Astrocyte of the cerebellum (primary cell): ENCODE measurements around the gene KMT2C.

Experiments used
- DNase-seq: peaks from one replicate; pipeline ENCODE4 v3.0.0-alpha.2; 2011; ENCODE audit warnings: low read depth
- H3K4me3 ChIP-seq: 2 replicates; pipeline ENCODE4 v1.5.1; 2011; ENCODE audit warnings: mild to moderate bottlenecking, low read depth, low read length, moderate library complexity
- in situ Hi-C: cut with HindIII; loops from 2 replicates; pipeline ENCODE4 v1.10.0; 2017; ENCODE audit warnings: low sequenced_read_pairs
- TF ChIP-seq, protein P1 (sequence below): IDR thresholded peaks from 2 replicates; pipeline ENCODE4 v1.5.1; 2012; ENCODE audit warnings: low read length, low read depth, moderate library complexity, mild to moderate bottlenecking; ENCODE audit errors: missing control alignments

KMT2C gene

DNA sequence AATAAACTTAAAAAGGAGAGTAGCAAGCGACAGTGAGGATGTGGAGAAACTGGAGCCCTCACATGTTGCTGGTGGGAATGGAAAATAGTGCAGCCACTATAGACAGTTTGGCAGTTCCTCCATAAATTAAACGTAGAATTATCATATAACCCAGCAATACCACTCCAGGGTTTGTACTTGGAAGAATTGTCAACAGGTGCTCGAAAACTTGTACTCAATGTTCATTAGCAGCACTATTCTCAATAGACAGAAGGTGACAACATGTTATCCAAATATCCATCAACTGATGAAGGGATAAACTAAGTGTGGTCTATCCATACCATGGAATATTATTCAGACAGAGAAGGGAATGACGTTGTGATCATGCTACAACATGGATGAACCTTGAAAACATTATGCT, 338.5 kb downstream of the KMT2C start:
- no peak overlapping the region for H3K4me3 ChIP-seq
- no peak for DNase-seq
- in situ Hi-C loops: no loop called here
- TF ChIP-seq, protein P1, sequence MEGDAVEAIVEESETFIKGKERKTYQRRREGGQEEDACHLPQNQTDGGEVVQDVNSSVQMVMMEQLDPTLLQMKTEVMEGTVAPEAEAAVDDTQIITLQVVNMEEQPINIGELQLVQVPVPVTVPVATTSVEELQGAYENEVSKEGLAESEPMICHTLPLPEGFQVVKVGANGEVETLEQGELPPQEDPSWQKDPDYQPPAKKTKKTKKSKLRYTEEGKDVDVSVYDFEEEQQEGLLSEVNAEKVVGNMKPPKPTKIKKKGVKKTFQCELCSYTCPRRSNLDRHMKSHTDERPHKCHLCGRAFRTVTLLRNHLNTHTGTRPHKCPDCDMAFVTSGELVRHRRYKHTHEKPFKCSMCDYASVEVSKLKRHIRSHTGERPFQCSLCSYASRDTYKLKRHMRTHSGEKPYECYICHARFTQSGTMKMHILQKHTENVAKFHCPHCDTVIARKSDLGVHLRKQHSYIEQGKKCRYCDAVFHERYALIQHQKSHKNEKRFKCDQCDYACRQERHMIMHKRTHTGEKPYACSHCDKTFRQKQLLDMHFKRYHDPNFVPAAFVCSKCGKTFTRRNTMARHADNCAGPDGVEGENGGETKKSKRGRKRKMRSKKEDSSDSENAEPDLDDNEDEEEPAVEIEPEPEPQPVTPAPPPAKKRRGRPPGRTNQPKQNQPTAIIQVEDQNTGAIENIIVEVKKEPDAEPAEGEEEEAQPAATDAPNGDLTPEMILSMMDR: no peak

DNA sequence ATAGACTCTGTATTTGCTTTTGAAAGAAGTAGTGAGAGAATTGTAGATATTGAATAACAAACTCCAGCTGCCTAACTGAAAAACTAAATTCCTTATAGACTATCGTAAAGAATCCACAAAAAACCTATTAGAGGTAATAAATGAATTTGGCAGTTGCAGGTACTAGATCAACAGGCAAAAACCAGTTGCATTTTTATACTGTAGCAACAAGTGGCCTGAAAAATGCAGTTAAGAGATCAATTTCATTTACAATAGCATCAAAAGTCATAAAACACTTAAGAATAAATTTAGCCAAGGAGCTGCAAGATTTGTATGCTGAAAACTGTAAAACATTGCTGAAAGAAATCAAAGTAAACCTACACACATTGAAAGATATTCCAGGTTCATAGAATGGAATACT, 340.0 kb downstream of the KMT2C start:
- in situ Hi-C loops: no loop called here
- TF ChIP-seq, protein P1: no peak
- H3K4me3 ChIP-seq: no peak overlapping the region
- DNase-seq: no peak

DNA sequence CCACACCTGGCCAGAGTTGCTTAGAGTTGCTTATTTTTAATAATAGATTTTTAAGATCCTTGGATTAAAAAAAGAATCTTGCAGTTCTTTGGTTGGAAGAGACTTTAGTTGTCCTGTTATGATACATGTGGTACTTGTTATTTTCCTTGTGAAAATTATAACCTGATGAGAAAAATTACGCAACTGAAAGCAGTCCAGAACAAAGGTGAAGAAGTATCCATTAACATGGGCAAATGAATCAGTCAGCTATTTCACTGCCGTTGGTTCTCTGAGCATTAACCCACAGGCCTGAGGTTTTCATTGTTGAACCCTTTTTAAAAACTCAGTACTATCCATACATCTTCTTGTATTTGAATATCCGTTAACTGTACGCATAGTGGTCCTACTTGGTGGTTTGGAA, 342.1 kb downstream of the KMT2C start:
- in situ Hi-C loops: no loop called here
- DNase-seq: no peak
- TF ChIP-seq, protein P1: no peak
- H3K4me3 ChIP-seq: no peak overlapping the region

DNA sequence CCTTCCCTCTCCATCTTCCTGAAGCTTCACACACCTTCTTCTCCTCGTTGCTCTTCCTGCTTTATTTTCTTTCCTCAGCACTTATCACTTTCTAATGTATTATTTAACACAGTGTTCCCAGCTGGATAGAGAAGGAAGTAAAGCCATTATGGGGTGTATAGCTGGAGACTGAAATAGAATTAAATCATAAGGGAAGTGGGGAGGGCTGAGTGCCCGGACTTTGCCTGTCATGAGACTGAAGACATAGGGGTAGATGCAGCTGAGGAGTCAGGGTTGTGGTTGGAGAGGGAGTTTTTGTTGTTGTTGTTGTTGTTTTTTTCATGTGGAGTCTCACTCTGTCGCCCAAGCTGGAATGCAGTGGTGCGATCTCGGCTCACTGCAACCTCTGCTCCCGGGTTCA, 345.1 kb downstream of the KMT2C start:
- no peak for DNase-seq
- TF ChIP-seq, protein P1: no peak
- in situ Hi-C loops: no loop called here

DNA sequence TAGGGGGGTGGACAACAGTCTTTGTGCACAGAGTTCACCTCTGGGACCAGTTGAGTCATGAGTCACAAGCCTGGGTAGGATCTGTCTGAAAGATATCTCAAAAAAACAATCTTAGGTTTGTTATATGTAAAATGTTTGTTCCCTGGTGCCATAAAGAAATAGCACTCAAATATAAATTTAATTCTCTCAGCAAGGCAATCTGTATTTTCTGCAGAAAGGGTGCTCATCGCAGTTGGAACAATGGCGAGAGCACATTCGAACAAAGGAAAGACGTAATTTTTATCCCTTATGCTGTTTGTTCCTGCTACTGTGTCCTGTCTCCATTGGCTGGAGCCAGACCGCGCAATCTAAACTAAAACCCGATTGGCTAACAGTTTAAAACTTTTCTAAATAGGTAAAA, 346.6 kb downstream of the KMT2C start:
- in situ Hi-C loops: no loop called here
- H3K4me3 ChIP-seq: no peak overlapping the region
- no peak for DNase-seq
- TF ChIP-seq, protein P1: no peak

More for the DNA sequence above, 345.1 kb downstream of the KMT2C start:
- no peak overlapping the region for H3K4me3 ChIP-seq

DNA sequence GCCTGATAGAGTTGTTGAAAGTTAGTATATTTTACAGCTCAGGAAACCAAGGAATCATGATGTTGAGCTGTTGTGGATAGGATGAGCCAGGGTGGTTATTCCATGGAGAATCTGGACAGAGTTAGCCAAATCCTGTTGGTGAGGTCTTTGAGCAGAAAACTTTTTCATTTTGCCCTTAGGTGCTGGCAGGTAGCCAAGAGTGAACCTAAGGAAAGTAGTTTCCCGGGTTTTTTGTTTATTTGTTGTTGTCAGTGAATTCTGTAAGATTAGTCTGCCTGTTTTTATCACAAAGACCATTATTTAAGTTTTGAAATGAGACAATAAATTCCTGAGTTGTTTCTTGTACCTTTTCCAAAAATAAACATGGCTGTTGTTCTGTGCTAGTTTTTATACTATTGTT, 349.3 kb downstream of the KMT2C start:
- DNase-seq: no peak
- TF ChIP-seq, protein P1: no peak
- no peak overlapping the region for H3K4me3 ChIP-seq
- in situ Hi-C loops: no loop called here

DNA sequence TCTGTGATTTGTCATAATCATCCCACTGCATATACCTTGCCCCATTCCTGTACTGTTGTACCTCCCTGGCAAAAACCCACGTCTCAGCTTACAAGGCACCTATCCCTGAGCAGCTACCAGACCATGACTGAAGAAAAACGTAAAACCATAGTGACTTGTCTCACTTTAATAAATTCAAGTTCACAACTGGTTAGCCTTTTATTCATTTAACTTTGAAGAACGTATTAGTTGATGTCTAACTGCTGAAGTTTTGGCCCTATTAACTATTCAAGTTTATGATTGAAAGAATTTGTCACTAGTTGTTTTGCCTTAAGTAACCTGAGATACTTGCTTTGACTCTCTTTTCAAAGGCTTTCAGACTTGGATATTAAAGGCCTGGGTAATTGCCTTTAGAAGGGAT, 350.7 kb downstream of the KMT2C start:
- in situ Hi-C loops: no loop called here
- TF ChIP-seq, protein P1: no peak
- DNase-seq: no peak
- H3K4me3 ChIP-seq: no peak overlapping the region
